SH-SY5Y (cell line): ENCODE results near the gene CDK19.

Source experiments
- GATA2 ChIP-seq: IDR thresholded peaks from 2 replicates; pipeline ENCODE4 v1.6.1; 2011; ENCODE audit warnings: mild to moderate bottlenecking, low read depth, low read length
- GATA3 ChIP-seq: IDR thresholded peaks from 2 replicates; pipeline ENCODE4 v1.6.1; 2011; ENCODE audit warnings: low read depth, mild to moderate bottlenecking, low read length, moderate library complexity

- TF ChIP-seq GATA2 = no peak
- no peak for TF ChIP-seq GATA3
These were observed 111.2 kb downstream of the CDK19 start for GRCh38 chr6:110703906-110704594.
